GM19324 (cell line): Measurements from ENCODE around the gene ARL5A.

Source experiments
- ATAC-seq: cut with Tn5 transposase; IDR thresholded peaks from one replicate; pipeline ENCODE4 v1.9.1; 2021; ENCODE audit warnings: mild to moderate bottlenecking, moderate library complexity; ENCODE audit not compliant: unreplicated experiment, low FRiP score

The ARL5A gene

DNA sequence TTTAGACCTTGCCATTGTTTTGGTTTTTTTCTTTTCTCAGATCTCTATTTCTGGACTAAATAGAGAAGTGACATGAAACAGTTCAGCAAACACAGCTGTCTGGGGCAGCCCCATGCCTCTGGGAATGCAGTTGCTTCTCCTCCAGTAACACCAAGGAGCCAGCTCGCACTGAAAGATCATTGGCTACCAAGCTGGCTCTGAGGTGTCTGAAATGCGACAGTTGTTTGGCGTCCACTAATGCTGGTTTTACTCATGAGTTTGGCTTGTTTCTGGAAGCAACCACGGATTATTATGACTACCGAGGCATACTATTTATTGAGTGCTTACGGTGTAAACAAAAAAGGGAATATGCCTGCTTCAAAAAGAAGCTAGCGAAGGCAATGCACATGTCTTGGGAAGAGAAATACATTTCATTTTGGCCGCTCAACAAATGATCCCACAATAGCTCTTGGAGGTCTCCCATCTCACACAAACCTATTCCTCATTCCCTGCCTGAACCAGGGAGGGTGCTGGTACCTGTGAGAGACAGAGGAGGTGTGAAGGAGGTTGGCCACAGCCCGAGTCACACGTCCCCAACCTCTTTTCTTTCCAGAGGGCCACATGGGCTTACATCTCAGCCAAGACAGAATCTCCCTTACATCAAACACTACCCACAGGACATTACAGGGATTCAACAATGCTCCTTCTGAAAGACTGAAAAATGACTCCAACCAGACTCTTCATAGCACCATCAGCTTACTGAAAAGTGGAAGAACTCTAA lies 56.4 kb downstream of the ARL5A start:
- ATAC-seq = peak; percentile 90

DNA sequence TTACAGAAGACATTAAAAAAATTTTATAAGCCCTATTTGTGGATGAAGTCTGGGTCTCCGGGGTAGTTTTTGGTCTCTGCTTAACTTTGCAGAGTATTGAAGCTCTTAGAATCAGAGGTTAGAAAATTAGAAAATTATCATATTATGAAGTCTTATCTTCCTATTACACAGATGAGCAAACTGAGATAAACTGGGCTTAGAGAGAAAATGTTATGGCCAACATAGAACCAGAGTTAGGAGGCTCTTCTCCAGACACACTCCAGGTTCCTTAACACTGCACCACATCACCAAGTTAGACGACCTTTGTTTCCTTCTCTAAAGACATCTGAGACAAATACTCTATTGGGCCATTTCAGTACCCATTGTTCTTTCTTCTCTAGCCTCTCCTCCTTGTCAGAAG lies 57.2 kb downstream of the ARL5A start:
- ATAC-seq = no peak

DNA sequence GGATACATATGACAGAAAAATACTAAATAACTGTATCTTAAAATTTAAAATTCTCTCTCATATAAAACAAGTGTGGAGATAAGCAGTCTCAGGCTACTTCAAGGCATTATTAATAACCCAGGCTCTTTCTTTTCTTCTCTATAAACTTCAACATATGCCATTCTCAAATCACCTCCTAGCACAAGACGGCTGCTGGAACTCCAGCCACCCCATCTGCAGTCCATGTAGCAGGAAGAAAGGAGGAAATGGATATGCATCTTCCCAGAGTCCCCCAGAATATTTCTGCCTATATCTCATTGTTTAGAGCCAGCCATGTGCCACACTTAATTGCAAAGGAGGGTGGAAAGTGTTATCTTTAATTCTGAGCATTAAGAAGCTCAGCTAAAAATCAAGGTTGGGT lies 58.6 kb downstream of the ARL5A start:
- ATAC-seq = no peak

DNA sequence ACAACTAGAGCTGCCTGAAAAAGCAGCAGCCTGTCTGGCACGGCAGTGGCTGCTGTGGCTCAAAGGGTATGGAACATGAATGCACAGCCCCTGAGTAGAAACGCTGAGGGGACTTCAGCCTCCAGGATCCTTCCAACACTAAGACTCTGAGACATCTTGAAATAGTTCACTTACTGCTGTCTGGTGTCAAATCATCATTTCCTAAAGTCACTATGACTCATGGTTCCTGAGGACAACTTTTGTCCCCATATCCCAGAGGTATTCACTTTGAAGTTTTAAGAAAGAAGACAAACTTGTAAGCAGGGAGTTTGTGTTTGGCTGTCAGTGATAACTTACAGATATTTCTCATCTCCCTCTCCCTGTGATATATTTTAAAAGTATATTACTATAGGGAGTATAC lies 60.7 kb downstream of the ARL5A start:
- no peak for ATAC-seq

DNA sequence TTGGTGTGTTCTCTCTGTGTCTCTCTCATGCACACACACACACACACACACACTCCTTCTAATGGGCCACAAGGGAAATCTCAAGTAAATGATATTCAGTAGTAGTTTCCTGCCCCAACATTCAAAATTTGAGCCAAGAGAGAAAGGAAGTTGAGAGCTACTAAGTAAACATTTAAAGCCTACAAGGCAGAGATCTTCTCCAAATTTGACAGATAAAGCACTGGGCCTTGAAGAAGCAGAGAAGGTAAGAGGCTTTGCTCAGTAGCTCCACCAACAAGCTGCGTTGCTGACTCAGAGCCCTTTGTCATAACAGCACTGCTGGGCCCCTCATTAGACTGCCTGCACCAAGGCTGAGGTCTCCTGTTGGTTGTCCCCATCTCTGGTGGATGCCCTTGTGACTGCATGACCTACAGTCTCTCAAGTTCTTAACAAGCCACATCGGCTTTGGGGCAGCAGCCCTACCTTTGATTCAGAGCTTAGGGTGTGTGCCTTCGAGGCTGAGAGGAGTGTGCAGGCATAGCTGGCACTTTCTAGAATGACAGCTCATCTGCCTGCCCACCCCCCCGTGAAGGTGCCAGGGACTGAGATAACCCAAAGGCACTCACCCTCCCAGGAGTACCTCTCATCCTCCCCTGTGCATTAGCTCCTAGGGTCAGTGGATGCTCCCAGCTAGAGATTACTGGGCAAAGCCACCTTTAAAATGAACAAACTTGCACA lies 61.6 kb downstream of the ARL5A start:
- ATAC-seq = peak; percentile 28

DNA sequence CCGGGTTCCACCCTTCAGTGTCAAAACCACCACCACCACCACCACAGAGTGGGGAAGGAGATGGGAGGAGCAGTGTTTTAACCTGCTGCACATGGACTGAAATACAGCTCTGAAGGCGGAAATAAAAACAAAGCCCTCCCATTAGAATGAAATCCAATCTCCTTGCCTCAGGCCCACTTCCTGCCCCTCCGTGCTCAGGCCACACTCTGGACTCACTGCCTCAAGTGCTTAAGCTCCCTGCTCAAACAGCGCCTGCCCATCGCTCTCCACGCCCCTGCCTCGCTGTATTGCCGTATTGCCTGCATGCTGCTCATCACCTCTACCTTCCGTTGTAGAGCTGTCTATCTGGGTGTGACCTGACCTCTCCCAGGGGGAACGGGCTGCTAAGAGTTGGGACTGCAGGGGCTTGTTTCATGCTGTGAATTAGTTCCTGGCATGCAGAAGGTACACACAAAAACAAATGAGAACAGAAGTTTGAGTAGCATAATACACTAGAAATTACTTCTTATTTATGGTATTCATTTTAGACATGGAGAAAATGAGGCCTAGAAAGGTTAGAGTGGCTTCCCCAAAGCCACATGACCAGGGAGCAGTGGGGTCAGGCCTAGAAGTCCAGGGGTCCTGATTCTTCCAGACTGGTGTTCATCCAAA lies 62.3 kb downstream of the ARL5A start:
- ATAC-seq = peak; percentile 29

DNA sequence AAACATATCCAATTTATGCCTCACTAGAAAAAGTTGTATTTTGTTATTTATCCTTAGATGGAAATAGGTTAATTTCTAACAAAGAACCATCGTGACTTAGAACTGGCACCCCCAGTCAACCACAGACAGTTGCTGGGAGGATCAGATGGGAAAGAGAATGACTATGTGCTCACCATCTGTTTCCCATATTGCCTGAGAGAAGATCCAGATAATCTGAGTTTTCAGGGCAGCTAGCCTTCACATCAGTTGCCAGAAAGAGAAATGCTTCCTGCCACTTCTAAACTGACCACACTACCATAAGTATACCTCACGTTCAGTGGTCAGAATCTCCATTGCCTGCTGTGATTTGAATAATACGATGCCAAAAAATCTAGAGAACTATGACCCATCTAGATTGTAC lies 65.5 kb downstream of the ARL5A start:
- no peak for ATAC-seq

DNA sequence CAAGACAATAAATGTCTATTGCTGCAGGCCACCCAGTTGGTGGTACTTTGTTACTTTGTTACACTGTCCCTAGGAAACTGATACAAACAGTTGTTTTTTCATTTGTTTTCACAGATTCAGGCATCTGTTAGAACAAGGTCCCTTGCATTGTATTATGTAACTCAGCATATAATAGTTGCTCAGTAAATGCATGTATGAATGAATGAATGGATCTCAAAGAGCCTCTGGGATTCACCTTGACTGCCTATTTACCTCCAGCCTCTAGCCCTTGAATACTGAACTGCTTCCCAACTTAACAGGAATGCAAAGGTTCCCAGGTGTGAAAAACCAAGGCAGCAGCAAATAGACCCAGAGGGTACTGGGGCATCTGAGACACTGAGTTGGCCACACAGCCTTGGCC lies 66.5 kb downstream of the ARL5A start:
- no peak for ATAC-seq

DNA sequence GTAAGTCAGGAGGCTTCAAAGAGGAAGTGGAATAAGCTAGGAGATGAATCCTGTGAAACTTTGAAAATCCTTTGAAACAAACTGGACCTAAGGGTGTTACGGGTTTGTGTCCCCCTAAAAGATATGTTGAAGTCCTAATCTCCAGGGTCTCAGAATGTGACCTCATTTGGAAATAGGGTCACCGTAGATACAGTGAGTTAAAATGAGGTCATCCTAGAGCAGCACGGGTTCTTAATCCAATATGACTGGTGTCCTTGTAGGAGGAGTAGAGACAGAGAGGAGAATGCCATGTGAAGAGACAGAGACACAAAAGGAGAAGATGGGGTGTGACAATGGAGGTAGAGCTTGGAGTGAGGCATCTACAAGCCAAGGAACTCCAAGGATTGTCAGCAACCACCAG lies 67.0 kb downstream of the ARL5A start:
- no peak for ATAC-seq

DNA sequence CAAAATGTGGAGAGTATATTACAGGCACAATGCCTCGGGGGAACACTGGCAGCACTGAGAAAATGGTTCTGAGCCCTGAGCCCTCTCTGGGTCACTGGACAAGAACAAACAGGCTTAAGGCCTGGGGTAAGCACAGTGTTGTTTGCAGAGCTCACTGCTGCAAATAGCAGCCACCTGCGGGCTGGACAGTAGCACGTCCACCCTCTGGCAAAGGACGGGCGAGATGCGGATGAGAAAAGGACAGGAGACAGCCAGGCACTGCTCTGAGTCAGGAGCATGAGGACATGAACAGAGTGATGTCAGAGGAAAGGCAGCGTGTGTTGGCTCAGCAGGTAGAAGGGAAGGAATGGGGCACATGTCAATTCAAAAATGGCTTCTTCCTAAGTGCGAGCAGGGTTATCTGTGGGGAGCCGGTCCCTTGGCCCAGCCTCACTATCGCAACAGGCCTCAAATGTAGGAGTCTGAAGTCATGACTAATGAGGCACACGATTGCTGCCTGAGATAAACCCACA lies 68.0 kb downstream of the ARL5A start:
- no peak for ATAC-seq

DNA sequence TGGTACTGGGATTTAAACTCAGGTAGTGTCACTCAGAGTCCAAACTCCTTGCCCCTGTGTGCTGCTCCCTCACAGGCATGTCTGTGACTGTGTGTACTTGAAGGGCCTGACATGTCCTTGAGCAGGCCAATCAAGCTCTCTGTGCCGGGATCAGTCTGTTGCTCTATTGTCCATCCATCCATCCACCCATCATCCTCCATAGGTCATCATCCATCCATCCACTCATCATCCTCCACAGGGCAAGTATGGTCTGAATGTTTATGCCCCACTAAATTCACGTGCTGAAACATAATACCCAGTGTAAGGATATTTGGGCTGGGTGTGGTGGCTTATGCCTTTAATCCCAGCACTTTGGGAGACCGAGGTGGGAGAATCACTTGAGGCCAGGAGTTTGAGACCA lies 69.5 kb downstream of the ARL5A start:
- ATAC-seq = no peak

DNA sequence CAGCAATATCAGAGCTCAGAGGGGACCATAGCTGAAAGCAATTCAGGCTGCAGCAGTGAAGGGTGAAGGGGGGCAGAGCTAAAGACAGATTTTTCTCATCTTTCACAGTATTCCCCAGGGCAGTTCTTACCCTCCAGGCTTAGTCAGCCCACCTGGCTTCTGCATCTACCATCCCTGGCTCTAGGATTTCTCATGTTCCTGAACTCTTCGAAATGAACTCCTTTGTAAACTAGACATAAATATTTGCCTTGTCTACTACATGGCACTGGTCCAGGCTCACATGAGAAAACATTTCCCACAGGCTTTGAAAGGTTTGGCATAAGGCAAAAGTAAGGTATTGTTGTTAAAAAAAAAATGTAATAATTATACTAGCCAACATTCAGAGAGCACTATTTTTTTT lies 70.4 kb downstream of the ARL5A start:
- no peak for ATAC-seq

DNA sequence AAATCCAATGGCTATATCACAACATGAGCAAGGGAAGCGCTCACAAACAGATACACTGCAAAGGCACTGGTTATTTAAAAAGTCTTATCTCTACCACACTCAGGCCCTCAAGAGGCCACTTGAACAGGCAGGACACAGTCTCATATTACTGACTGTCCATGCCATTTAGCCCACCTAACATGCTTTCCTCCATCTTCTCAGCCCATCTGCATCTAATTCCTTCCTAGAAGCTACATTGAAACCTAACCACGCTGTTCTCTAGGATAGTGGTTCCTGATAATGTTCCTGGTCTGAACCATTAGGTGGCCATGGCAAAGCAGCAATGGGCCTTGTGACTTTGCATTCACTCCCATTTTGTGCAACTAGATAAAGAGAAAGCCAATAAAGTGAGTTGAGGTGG lies 71.4 kb downstream of the ARL5A start:
- ATAC-seq = no peak

DNA sequence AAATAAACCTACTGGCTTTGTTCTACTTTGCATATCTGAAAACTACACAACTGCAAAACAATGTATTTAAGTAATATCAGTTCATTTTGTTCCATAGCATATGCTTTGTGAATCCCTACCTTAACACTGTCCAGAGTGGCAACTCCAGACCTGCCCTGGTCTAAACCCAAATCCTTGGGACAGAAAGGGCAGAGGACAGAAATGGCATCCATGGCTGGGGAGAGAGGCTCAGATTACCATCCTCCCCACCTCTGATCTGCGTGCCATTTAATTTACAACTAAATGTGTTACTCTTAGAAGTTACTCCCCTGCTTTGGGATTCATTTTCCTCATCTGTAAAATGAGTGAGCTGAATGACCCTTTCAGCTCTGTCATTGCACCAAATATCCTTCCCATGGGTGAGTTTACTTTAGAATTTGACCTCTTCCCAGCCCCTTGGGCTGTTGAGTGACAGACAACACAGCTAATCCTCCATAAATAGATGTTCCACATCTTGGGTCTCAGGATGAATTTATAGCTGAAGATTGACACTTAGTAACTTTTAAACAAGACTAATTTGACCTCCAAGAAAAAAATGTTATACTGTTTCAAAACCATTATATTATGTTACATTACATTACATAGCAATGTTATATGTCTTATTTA lies 73.8 kb downstream of the ARL5A start:
- ATAC-seq = no peak

DNA sequence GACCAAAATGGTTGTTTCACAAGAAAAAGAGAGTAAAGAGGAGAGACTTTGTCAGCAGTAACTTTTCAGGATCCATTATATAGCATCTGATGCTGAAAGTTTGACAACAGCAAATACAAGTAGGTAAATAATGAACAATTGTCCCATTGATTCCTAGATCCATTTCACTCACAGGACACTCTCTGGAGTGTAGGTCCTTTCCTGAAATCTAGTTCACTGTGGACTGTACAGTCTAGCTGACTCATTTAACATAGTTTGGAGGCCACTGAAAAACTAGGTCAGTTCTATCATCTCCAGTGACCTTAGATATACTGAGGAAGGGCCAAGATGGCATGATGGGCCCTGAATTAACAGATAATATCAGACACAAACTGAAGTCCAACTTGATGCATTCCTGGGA lies 74.7 kb downstream of the ARL5A start:
- no peak for ATAC-seq
